Thyroid gland (tissue), 4 donors: ENCODE data around the gene FBXO24. TPM values are rescaled to one million over a fixed set of nuclear protein-coding genes. Genes with fewer than 3 reads are reported as not detected.

Experiments
- DNase-seq, 2 donors: peaks; one replicate each; pipeline ENCODE4 v3.0.0-alpha.2; 2019
- H3K27ac ChIP-seq, 3 donors: fragments of 200-600 bp; sonication (generic); 1 replicate in 2 of 3; 2 replicates in 1 of 3; pipeline ENCODE4 v1.5.1; 2016 to 2019; ENCODE audit warnings: mild to moderate bottlenecking in 1 of 3, moderate library complexity in 1 of 3
- H3K27me3 ChIP-seq: fragments of 200-600 bp; sonication (generic); one replicate; pipeline ENCODE4 v1.5.1; 2019
- H3K36me3 ChIP-seq, 2 donors: fragments of 200-600 bp; sonication (generic); one replicate each; pipeline ENCODE4 v1.5.1; 2016 to 2019
- H3K4me1 ChIP-seq, 2 donors: fragments of 200-600 bp; sonication (generic); one replicate each; pipeline ENCODE4 v1.5.1; 2017 to 2019
- H3K4me3 ChIP-seq, 3 donors: fragments of 200-600 bp; sonication (generic); replicated peaks in 1 of 3; 1 replicate in 2 of 3; 2 replicates in 1 of 3; pipeline ENCODE4 v1.5.1; 2016; ENCODE audit warnings: mild to moderate bottlenecking in 1 of 3
- H3K9me3 ChIP-seq: fragments of 200-600 bp; sonication (generic); one replicate; pipeline ENCODE4 v1.5.1; 2017
- POLR2A ChIP-seq, 2 donors: fragments of 450-650 bp; IDR thresholded peaks; one replicate each; pipeline ENCODE4 v1.6.1; 2017; ENCODE audit warnings: antibody characterized with exemption in 2 of 2, mild to moderate bottlenecking in 2 of 2, moderate library complexity in 1 of 2
- WGBS, 2 donors: methylation state at CpG; one replicate each; pipeline ENCODE4 v1.1.5; 2017; 5-methylcytosine and 5-hydroxymethylcytosine counted together
- intact Hi-C: fragments of 100-400 bp; cut with DNase I; formaldehyde crosslinking; loops from one replicate; pipeline ENCODE4 v1.15.1; 2023
- total RNA-seq, 4 donors: library from RNA; depleted of rRNA; stranded (reverse); fragments of >200 nt; gene quantifications; one replicate each; pipeline ENCODE4 v1.2.3, GENCODE V29; 2016
- TF ChIP-seq, protein P1 (sequence below), 6 experiments: fragments of 200-600 bp in 3 of 6; fragments of 450-650 bp in 3 of 6; sonication (generic) in 3 of 6; IDR thresholded peaks; one replicate each; pipeline ENCODE4 v1.5.1; 2016 to 2019; ENCODE audit warnings: antibody characterized with exemption in 6 of 6, mild to moderate bottlenecking in 2 of 6, inconsistent platforms in 1 of 6, moderate library complexity in 1 of 6

The FBXO24 gene
- total RNA-seq, 4 donors from 2014 or later: 0.13 to 0.88 (median 0.50) TPM

DNA sequence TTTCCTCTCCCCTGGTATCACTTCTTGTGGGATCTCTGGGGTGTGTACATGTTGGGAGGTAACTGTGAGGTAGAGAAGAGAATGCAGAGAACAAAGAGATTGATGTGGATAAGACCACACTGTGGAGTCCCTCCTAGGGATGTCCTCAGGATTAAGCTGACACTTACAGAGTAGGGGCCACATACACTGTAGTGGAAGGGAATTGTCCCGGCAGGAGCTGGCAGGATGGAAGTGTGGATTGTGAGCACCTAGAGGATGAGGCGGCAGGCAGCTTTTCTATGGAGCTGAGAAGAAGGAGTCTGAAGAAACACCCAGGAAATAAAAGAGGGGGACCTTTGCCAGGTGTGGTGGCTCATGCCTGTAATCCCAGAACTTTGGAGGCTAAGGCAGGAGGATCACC is 33.6 kb upstream of the FBXO24 start:
- no peak for DNase-seq
- Histone ChIP-seq H3K4me1 (peaks cover 13 to 22% of the 10 kb centered on the region in 2 donors), H3K27me3 (no peaks in the 10 kb centered on the region), H3K4me3 (no peak overlapping the region), H3K27ac (no peak overlapping the region), H3K36me3 (peaks cover 4 to 45% of the 10 kb centered on the region in 2 donors), H3K9me3 (no peaks in the 10 kb centered on the region)
- TF ChIP-seq, protein P1, sequence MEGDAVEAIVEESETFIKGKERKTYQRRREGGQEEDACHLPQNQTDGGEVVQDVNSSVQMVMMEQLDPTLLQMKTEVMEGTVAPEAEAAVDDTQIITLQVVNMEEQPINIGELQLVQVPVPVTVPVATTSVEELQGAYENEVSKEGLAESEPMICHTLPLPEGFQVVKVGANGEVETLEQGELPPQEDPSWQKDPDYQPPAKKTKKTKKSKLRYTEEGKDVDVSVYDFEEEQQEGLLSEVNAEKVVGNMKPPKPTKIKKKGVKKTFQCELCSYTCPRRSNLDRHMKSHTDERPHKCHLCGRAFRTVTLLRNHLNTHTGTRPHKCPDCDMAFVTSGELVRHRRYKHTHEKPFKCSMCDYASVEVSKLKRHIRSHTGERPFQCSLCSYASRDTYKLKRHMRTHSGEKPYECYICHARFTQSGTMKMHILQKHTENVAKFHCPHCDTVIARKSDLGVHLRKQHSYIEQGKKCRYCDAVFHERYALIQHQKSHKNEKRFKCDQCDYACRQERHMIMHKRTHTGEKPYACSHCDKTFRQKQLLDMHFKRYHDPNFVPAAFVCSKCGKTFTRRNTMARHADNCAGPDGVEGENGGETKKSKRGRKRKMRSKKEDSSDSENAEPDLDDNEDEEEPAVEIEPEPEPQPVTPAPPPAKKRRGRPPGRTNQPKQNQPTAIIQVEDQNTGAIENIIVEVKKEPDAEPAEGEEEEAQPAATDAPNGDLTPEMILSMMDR (IDR thresholded peaks at IDR 0.05): no peak
- no peak for TF ChIP-seq POLR2A (IDR thresholded peaks at IDR 0.05)
- WGBS, 2 donors: 92 to 97% methylated on average over 2 of the region's 2 CpGs
- intact Hi-C loops: no loop called here

DNA sequence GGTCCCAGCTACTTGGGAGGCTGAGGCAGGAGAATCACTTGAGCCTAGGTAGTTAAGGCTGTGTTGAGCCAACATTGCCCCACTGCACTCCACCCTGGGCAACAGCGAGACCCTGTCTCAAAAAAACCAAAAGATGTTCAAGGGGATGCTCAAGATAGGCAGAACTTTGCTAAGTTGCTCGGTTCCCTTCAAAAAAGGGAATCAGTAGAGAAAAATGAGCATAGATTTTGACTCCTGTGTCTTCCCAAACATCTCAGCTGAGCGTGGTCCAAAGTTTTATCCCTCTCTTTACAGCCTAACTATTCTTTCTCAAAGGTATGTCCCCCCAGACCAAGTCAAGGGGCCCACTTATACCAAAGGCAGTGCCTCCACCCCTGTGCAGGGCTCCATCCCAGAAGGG is 33.1 kb upstream of the FBXO24 start:
- H3K36me3 ChIP-seq: peaks cover 4 to 45% of the 10 kb centered on the region in 2 donors

DNA sequence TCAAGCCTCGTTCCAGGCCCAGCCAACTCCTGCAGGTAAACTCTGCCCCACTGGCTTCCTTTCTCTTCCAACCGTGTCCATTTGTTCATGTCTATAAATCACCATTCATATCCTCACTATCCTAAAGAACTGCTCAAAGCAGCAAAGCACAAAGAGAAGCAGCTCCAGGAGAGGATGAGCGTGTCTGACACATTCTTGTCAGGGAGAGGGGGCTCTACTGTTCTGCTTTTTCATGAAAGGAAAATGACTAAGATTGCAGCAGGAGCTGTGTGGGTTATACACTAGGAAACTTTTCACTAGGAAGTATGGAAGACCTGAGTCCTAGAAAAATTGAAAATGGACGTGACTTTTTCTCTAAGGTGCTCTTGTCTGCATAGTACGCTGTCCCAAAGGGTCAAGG is 30.4 kb upstream of the FBXO24 start:
- Histone ChIP-seq H3K27ac (no peak overlapping the region), H3K4me3 (no peak overlapping the region), H3K4me1 (no peaks in the 10 kb centered on the region), H3K9me3 (no peaks in the 10 kb centered on the region), H3K36me3 (peaks cover 4 to 40% of the 10 kb centered on the region in 2 donors), H3K27me3 (no peaks in the 10 kb centered on the region)
- TF ChIP-seq, protein P1 (IDR thresholded peaks at IDR 0.05): no peak
- no peak for TF ChIP-seq POLR2A (IDR thresholded peaks at IDR 0.05)
- 84 to 95% methylated on average over 5 of the region's 5 CpGs for WGBS, 2 donors
- intact Hi-C loops: loop anchor here (5.0 kb wide), 1 partner anchor 73 kb away; the partner anchor contains the start of gene NYAP1
- no peak for DNase-seq

More for the DNA sequence above, 33.1 kb upstream of the FBXO24 start:
- DNase-seq: no peak
- no peak for TF ChIP-seq POLR2A (IDR thresholded peaks at IDR 0.05)
- TF ChIP-seq, protein P1 (IDR thresholded peaks at IDR 0.05): no peak
- no peaks in the 10 kb centered on the region for H3K27me3 ChIP-seq
- no peak overlapping the region for H3K4me3 ChIP-seq
- H3K27ac ChIP-seq: no peak overlapping the region
- 88 to 92% methylated on average over 3 of the region's 3 CpGs for WGBS, 2 donors
- H3K9me3 ChIP-seq: no peaks in the 10 kb centered on the region
- intact Hi-C loops: no loop called here
- peaks cover 8 to 17% of the 10 kb centered on the region in 2 donors for H3K4me1 ChIP-seq

DNA sequence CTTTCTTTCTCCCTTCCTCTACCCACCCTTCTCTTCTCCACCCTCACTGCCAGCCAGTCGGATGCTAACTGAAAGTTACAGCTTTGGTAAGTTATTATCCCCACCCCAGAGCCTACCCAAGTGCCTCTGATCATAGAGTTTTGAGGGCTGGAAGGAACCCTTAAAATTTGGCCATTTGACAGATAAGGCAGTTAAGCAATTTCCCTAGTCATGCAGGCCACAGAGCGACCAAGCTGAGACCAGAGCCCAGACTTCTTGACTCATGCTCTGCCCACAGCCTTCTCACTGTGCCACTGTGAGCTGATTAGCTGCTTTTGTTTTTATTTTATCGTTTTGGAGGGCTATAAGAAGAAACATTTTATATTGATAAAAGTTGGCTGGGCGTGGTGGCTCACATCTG is 29.6 kb upstream of the FBXO24 start:
- TF ChIP-seq, protein P1 (IDR thresholded peaks at IDR 0.05): no peak
- intact Hi-C loops: loop anchor here (5.0 kb wide), 1 partner anchor 74 kb away; the partner anchor contains the start of gene NYAP1
- H3K4me1 ChIP-seq: no peaks in the 10 kb centered on the region
- no peaks in the 10 kb centered on the region for H3K9me3 ChIP-seq
- no peaks in the 10 kb centered on the region for H3K27me3 ChIP-seq
- 74 to 83% methylated on average over 4 of the region's 4 CpGs for WGBS, 2 donors
- no peak for DNase-seq
- H3K4me3 ChIP-seq: no peak overlapping the region
- H3K27ac ChIP-seq: no peak overlapping the region
- H3K36me3 ChIP-seq: peaks cover 4 to 35% of the 10 kb centered on the region in 2 donors

DNA sequence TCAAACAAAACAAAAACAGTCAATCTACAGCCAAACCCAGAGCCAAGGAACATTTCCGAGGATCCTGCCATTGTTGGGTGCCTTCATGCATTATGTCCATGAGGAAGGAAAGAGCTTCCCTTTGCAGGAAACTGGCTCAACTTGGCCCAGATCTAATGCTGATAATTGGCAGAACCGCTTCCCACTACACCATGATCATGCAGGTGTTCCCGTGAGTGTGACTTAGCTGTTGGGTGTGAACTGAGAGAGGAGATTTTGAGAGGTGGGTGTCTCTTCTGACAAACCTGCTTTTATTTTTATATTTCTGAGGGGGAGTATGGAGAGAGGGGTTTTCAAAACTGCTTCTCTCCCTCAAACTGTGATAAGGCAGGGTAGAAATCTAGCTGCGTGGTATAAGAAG is 27.0 kb upstream of the FBXO24 start:
- Histone ChIP-seq H3K4me1 (peaks cover 0 to 2% of the 10 kb centered on the region in 2 donors), H3K27ac (peak overlapping the region in 1 of 3 donors; percentile 5), H3K4me3 (no peak overlapping the region), H3K27me3 (no peaks in the 10 kb centered on the region), H3K9me3 (no peaks in the 10 kb centered on the region), H3K36me3 (peaks cover 4 to 23% of the 10 kb centered on the region in 2 donors)
- WGBS, 2 donors: 85 to 87% methylated on average over 4 of the region's 4 CpGs
- DNase-seq: no peak
- TF ChIP-seq, protein P1 (IDR thresholded peaks at IDR 0.05): no peak
- intact Hi-C loops: loop anchor here (5.0 kb wide), 1 partner anchor 77 kb away; the partner anchor contains the start of gene NYAP1
